Vagina (tissue), 2 donors: ENCODE results near the gene AGT. TPM values are rescaled to one million over a fixed set of nuclear protein-coding genes. Genes with fewer than 3 reads are reported as not detected.

ENCODE experiments used
- DNase-seq, 2 donors: peaks; one replicate each; pipeline ENCODE4 v3.0.0-alpha.2; 2017; ENCODE audit errors: extremely low spot score in 2 of 2
- H3K27ac ChIP-seq: fragments of 200-600 bp; sonication (generic); one replicate; pipeline ENCODE4 v1.5.1; 2019
- H3K27me3 ChIP-seq: fragments of 200-600 bp; sonication (generic); one replicate; pipeline ENCODE4 v1.5.1; 2019
- H3K36me3 ChIP-seq, 2 donors: fragments of 200-600 bp; sonication (generic); one replicate each; pipeline ENCODE4 v1.5.1; 2017 to 2019
- H3K4me1 ChIP-seq: fragments of 200-600 bp; sonication (generic); one replicate; pipeline ENCODE4 v1.5.1; 2019
- H3K4me3 ChIP-seq, 2 donors: fragments of 200-600 bp; sonication (generic); 1 replicate in 1 of 2; 2 replicates in 1 of 2; pipeline ENCODE4 v1.5.1; 2016 to 2019
- H3K9me3 ChIP-seq: fragments of 200-600 bp; sonication (generic); one replicate; pipeline ENCODE4 v1.5.1; 2019
- POLR2A ChIP-seq, 2 donors: fragments of 450-650 bp; IDR thresholded peaks; one replicate each; pipeline ENCODE4 v1.6.1; 2017; ENCODE audit warnings: antibody characterized with exemption in 2 of 2, mild to moderate bottlenecking in 2 of 2, moderate library complexity in 2 of 2
- POLR2AphosphoS5 ChIP-seq, 2 donors: sonication (generic); formaldehyde crosslinking; IDR thresholded peaks; one replicate each; pipeline ENCODE4 v1.9.0; 2017; ENCODE audit warnings: antibody characterized with exemption in 2 of 2, mild to moderate bottlenecking in 2 of 2, low read depth in 1 of 2; ENCODE audit not compliant: insufficient read depth in 1 of 2
- intact Hi-C: fragments of 100-400 bp; cut with DNase I; formaldehyde crosslinking; loops from one replicate; pipeline ENCODE4 v1.15.1; 2023
- total RNA-seq: library from RNA; depleted of rRNA; stranded (reverse); fragments of >200 nt; gene quantifications from one replicate; pipeline ENCODE4 v1.2.3, GENCODE V29; 2016
- TF ChIP-seq, protein P1 (sequence below), 3 experiments: fragments of 450-650 bp in 2 of 3; fragments of 200-600 bp in 1 of 3; sonication (generic) in 1 of 3; IDR thresholded peaks; one replicate each; pipeline ENCODE4 v1.5.1; 2017 to 2019; ENCODE audit warnings: antibody characterized with exemption in 3 of 3, mild to moderate bottlenecking in 2 of 3, moderate library complexity in 2 of 3

Gene AGT
- total RNA-seq = 9.6 TPM

DNA sequence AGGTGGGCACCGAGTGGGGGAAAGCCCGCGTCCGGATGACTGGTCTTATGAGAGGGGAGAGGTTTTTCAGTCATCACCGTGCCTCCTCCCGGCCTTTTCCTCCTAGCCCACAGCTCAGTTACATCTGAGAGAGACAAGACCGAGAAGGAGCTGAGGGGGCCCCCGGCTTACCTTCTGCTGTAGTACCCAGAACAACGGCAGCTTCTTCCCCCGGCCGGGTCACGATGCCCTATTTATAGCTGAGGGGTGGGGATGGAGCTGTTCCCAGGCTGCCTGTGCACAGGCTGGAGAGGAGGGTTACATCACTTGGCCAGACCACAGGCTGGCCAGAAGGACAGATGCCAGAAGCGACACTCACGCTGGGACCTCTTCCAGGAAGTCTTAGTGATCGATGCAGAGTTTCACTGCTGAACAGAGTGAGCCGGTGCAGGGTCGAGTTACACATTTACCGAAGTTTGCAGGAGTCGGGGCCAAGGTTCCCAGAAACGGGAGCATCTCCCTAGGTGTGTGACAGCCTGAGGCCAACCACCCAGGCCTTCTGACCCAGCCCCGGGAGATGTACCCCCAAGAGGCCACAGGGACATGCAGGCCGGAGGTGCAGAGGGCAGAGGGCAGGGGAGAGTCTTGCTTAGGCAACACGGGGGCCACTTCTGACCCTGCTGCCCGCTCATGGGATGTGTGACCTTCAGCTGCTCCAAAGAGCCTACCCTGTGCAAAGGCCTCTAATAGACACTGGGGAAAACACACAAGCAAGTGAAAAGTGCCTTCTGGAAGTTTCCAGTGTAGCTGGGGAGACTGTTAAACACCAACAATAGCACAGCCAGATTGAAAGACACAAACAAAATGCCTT is at the start of gene AGT:
Gene AGT, minus strand, starts transcription at position 208 of the 850 bp plus-strand sequence. CDS start 3,299 bp downstream, outside the sequence.
- Histone ChIP-seq H3K27me3 (no peaks in the 10 kb centered on the region), H3K27ac (no peak within 1 kb of the TSS), H3K9me3 (no peaks in the 10 kb centered on the region), H3K4me3 (peak within 1 kb of the TSS; percentile 7 to 30), H3K4me1 (peaks cover 14% of the 10 kb centered on the region), H3K36me3 (no peaks in the 10 kb centered on the region)
- intact Hi-C loops = no loop called here
- DNase-seq = no peak
- peak in 1 of 2 donors; percentile 61 for TF ChIP-seq POLR2AphosphoS5 (IDR thresholded peaks at IDR 0.05; ENCODE audit: insufficient read depth in 1 of 2, low read depth in 1 of 2)
- no peak for TF ChIP-seq POLR2A (IDR thresholded peaks at IDR 0.05)
- TF ChIP-seq, protein P1, sequence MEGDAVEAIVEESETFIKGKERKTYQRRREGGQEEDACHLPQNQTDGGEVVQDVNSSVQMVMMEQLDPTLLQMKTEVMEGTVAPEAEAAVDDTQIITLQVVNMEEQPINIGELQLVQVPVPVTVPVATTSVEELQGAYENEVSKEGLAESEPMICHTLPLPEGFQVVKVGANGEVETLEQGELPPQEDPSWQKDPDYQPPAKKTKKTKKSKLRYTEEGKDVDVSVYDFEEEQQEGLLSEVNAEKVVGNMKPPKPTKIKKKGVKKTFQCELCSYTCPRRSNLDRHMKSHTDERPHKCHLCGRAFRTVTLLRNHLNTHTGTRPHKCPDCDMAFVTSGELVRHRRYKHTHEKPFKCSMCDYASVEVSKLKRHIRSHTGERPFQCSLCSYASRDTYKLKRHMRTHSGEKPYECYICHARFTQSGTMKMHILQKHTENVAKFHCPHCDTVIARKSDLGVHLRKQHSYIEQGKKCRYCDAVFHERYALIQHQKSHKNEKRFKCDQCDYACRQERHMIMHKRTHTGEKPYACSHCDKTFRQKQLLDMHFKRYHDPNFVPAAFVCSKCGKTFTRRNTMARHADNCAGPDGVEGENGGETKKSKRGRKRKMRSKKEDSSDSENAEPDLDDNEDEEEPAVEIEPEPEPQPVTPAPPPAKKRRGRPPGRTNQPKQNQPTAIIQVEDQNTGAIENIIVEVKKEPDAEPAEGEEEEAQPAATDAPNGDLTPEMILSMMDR (IDR thresholded peaks at IDR 0.05) = no peak

DNA sequence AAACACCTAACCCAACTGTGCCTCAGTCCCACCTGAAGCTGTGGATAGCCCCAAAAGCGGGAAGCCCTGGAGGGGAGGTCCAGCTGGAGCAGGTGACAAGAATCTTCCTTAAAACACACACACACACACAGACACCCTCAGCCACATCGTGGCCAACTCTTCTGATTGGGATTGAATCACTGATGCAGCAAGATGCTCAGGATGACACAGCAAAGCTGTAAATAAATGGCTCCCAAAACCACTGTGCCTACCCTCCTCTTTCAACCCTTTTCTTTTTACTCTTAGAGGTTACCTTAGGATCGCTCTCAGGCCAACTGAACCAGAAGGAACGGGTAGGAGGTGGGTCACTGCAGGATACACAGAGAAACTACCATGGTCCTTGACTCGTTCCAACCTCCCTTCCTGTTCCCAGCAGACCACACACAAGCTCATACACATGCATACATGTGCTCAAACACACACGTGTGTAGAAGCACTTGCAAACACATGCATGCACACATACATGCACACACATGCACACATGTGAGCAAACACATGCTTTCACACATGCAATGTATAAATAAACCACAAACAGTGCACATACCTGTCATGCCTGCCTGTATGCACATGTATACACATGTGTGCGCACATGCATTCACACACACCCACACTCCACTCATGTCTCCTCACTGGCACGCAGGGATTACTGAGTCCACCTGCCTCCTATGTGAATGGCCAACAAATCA is 47.7 kb upstream of the AGT start:
- no peaks in the 10 kb centered on the region for H3K27me3 ChIP-seq
- no peaks in the 10 kb centered on the region for H3K36me3 ChIP-seq
- TF ChIP-seq, protein P1 (IDR thresholded peaks at IDR 0.05) = no peak
- TF ChIP-seq POLR2A (IDR thresholded peaks at IDR 0.05) (no peak), POLR2AphosphoS5 (IDR thresholded peaks at IDR 0.05; ENCODE audit: insufficient read depth in 1 of 2, low read depth in 1 of 2) (no peak)
- no peak for DNase-seq
- no peaks in the 10 kb centered on the region for H3K4me1 ChIP-seq
- intact Hi-C loops = no loop called here
- H3K4me3 ChIP-seq = no peak overlapping the region
- no peaks in the 10 kb centered on the region for H3K9me3 ChIP-seq
- H3K27ac ChIP-seq = no peak overlapping the region

DNA sequence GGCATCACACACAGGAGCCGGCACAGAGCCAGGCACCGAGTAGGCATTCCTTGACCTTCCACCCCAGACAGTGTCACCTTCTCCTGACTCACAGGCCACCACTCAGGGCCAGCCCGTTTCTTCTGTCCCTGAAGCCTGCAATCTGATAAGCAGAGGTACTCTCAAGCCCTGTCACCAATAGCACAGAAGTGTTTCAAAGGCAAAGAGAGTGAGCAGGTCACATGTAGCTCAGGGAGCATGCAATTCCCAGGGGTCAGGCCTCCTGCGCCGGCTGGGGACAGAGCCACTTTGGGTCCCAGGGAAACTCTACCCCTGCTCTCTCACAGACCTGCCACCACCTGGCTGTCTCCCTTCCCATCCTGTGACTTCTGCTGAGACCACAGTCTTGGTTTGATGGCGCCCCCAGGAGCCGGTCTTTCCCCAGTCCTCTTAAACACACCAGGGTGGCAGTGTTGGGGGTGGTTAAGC is 46.5 kb upstream of the AGT start:
- TF ChIP-seq POLR2AphosphoS5 (IDR thresholded peaks at IDR 0.05; ENCODE audit: insufficient read depth in 1 of 2, low read depth in 1 of 2) (no peak), POLR2A (IDR thresholded peaks at IDR 0.05) (no peak)
- TF ChIP-seq, protein P1 (IDR thresholded peaks at IDR 0.05) = no peak
- no peak overlapping the region for H3K27ac ChIP-seq
- H3K4me3 ChIP-seq = no peak overlapping the region
- no peaks in the 10 kb centered on the region for H3K9me3 ChIP-seq
- H3K36me3 ChIP-seq = no peaks in the 10 kb centered on the region
- DNase-seq = no peak
- H3K4me1 ChIP-seq = no peaks in the 10 kb centered on the region
- no peaks in the 10 kb centered on the region for H3K27me3 ChIP-seq
- intact Hi-C loops = no loop called here

DNA sequence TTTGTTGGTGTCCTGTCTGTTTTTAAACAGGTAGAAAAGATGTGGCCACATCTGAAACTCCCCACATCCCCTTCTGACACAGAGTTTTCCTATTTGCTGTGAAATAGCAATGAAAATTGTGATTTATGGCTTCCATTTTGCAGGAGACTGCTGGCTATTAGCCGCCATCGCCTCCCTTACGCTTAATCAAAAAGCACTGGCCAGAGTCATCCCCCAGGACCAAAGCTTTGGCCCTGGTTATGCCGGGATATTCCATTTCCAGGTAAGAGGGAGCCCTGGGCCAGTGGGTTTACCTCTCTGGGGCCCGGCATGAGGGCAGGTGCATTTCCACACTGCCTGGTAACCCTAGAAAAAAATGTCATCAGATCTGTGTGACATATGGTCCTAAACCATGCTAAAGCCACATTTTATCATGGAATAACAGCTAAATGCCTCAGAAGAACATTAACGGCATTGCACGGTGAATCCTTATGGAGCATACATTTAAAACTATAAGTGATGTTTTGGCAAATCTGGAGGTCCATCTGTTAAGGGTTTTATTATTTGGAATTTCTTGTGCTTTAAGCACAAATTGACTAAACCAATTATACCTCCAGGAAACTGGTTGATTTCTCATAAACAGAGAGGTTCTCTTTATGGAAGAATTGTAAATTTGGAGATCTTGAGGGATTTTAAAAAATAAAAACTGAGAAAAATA is 45.6 kb upstream of the AGT start:
- Histone ChIP-seq H3K36me3 (no peaks in the 10 kb centered on the region), H3K27me3 (no peaks in the 10 kb centered on the region), H3K4me3 (no peak overlapping the region), H3K27ac (no peak overlapping the region), H3K9me3 (no peaks in the 10 kb centered on the region), H3K4me1 (no peaks in the 10 kb centered on the region)
- intact Hi-C loops = no loop called here
- TF ChIP-seq POLR2A (IDR thresholded peaks at IDR 0.05) (no peak), POLR2AphosphoS5 (IDR thresholded peaks at IDR 0.05; ENCODE audit: insufficient read depth in 1 of 2, low read depth in 1 of 2) (no peak)
- DNase-seq = no peak

DNA sequence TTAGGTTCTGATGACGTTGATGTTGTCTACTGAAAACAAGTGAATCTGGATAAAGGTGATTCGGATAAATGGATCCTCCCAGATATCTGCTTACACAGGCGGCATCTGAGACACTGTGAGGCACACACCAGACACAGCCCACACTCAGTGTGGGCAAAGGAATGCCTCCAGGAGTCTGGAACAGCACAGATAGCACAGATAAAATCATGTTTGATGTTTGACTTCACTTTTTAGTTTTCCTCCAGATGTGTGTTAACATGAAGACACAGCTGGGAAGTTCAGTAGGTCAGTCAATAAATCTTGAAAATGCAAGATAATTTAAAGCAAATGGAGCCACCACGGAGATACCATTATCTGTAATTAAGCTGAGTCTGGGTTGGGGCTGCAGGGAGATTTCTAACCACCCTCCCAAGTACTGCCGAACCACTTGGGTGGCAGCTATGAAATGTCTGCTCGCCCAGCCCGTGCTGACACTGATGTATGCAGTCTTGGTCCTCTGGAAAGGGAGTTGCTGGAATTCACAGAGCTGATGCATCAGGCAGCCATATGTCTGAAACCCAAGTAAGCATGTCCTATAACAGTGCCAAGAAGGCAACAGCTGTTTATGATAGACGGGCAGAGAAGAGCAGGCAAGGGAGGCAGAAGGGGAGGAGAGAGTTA is 44.9 kb upstream of the AGT start:
- DNase-seq = no peak
- H3K4me1 ChIP-seq = no peaks in the 10 kb centered on the region
- no peak overlapping the region for H3K27ac ChIP-seq
- intact Hi-C loops = no loop called here
- no peaks in the 10 kb centered on the region for H3K9me3 ChIP-seq
- no peaks in the 10 kb centered on the region for H3K27me3 ChIP-seq
- no peak overlapping the region for H3K4me3 ChIP-seq
- no peaks in the 10 kb centered on the region for H3K36me3 ChIP-seq
- no peak for TF ChIP-seq POLR2AphosphoS5 (IDR thresholded peaks at IDR 0.05; ENCODE audit: insufficient read depth in 1 of 2, low read depth in 1 of 2)
- TF ChIP-seq POLR2A (IDR thresholded peaks at IDR 0.05) = no peak
- TF ChIP-seq, protein P1 (IDR thresholded peaks at IDR 0.05) = no peak
